Measurements from ENCODE around the gene TCF25. TPM values are rescaled to one million over a fixed set of nuclear protein-coding genes. Genes with fewer than 3 reads are reported as not detected.

The TCF25 gene
- total RNA-seq, 1 donor from 2014 or later, result 210 TPM

DNA sequence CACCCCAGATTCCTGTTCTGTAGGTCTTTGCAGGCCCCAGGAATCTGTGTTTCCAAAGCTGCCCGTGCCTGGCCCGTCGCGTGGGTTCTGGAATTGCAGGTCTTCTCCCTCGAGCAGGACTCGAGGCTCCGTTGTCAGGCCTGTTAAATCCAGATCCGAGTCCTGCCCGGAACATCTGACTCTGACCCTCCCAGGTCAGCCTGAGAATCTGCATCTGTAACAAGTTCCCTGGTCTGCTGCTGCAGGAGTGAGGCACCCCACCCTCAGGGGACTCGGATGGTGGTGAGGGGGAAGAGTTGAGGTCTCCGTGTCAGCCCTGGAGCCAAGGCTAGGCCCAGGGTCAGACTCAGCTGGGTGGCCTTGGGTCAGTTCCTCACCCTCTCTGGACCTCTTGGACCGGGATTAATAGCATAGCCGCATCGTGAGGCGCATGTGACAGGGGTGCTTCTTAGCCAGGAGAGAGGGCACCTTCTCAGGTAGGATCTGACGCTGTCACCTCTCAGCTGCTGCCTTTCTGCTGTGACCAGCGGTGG is 36.3 kb upstream of the TCF25 start:
- H3K27me3 Mint-ChIP-seq (ENCODE audit: unreplicated experiment), result peaks cover 6% of the 10 kb centered on the region
- DNase-seq (ENCODE audit: low spot score), result no peak
- H3K4me1 Mint-ChIP-seq (ENCODE audit: unreplicated experiment), result peaks cover 3% of the 10 kb centered on the region
- TF ChIP-seq, protein P1, sequence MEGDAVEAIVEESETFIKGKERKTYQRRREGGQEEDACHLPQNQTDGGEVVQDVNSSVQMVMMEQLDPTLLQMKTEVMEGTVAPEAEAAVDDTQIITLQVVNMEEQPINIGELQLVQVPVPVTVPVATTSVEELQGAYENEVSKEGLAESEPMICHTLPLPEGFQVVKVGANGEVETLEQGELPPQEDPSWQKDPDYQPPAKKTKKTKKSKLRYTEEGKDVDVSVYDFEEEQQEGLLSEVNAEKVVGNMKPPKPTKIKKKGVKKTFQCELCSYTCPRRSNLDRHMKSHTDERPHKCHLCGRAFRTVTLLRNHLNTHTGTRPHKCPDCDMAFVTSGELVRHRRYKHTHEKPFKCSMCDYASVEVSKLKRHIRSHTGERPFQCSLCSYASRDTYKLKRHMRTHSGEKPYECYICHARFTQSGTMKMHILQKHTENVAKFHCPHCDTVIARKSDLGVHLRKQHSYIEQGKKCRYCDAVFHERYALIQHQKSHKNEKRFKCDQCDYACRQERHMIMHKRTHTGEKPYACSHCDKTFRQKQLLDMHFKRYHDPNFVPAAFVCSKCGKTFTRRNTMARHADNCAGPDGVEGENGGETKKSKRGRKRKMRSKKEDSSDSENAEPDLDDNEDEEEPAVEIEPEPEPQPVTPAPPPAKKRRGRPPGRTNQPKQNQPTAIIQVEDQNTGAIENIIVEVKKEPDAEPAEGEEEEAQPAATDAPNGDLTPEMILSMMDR (IDR thresholded peaks at IDR 0.05; ENCODE audit: unreplicated experiment), result no peak
- H3K27ac Mint-ChIP-seq (ENCODE audit: unreplicated experiment), result no peak overlapping the region
- H3K4me3 Mint-ChIP-seq (ENCODE audit: unreplicated experiment), result no peak overlapping the region
- H3K36me3 Mint-ChIP-seq (ENCODE audit: low read depth, unreplicated experiment), result peaks cover 10% of the 10 kb centered on the region
- no peaks in the 10 kb centered on the region for H3K9me3 Mint-ChIP-seq (ENCODE audit: unreplicated experiment)

DNA sequence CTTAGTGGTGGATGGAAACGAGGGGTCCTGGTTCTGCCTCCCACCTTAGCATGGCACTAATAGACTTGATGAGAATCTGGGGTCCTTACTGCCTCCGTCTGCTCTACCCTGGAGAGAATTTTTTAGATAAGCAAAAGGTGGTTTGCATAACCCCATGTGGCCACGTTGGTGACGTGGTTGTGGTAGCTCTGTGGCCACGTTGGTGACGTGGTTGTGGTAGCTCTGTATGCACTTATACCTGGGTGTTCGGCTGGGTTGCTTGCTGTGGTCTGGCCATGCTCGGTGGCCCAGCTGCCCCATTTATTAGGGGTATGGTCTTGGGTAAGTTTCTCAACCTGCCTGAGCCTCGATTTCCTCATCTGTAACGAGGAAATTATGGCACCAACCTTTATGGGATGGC is 32.1 kb upstream of the TCF25 start:
- H3K36me3 Mint-ChIP-seq (ENCODE audit: low read depth, unreplicated experiment), result no peaks in the 10 kb centered on the region

DNA sequence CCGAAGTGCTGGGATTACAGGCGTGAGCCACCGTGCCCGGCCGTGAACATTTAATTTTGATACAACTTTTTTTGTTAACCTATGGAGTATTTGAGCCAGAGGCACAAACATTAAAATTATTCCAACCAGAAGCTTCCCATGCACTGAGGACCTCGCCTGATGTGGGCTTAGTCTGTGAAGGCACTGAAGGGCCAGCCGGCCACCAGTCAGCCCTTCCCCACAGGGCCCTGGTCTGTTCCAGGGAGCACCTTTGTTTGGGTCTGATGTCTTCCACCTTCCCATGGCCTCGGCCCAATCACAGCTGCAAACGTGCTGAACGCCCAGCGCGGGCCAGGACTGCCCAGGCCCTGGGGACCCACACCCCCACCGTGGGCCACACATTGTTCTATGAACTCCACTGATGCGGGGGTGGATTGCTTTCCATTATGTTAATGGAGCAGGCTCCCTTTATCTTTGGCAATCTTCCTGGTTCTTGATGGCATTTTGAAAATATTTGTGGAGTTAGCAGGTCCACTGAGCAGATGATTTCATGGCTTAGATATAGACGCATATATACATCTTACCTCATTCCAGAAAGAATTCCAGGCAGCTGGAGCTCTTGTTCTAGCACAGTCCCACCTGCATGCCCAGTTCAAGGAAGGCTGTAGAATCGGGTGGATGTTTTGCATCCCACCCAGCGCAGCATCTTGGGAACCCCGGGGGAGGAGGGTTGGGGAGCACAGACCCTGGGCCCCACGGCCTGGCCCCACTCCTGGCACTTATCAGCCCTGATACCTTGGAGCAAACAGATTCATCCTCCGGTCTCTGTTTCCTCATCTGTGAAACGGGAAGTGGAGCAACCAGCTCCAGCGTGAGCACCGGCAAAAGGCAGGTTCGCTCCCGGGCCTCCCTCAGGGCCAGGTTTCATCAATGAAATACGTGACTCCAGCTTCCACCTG is 30.7 kb upstream of the TCF25 start:
- TF ChIP-seq, protein P1 (IDR thresholded peaks at IDR 0.05; ENCODE audit: unreplicated experiment), result no peak
- Mint-ChIP-seq H3K27me3 (ENCODE audit: unreplicated experiment) (peaks cover 3% of the 10 kb centered on the region), H3K36me3 (ENCODE audit: low read depth, unreplicated experiment) (no peaks in the 10 kb centered on the region), H3K4me1 (ENCODE audit: unreplicated experiment) (peaks cover 3% of the 10 kb centered on the region), H3K9me3 (ENCODE audit: unreplicated experiment) (no peaks in the 10 kb centered on the region), H3K27ac (ENCODE audit: unreplicated experiment) (no peak overlapping the region), H3K4me3 (ENCODE audit: unreplicated experiment) (no peak overlapping the region)
- DNase-seq (ENCODE audit: low spot score), result no peak

More for the DNA sequence above, 32.1 kb upstream of the TCF25 start:
- Mint-ChIP-seq H3K27me3 (ENCODE audit: unreplicated experiment) (peaks cover 3% of the 10 kb centered on the region), H3K4me3 (ENCODE audit: unreplicated experiment) (no peak overlapping the region), H3K9me3 (ENCODE audit: unreplicated experiment) (no peaks in the 10 kb centered on the region), H3K4me1 (ENCODE audit: unreplicated experiment) (peaks cover 3% of the 10 kb centered on the region), H3K27ac (ENCODE audit: unreplicated experiment) (no peak overlapping the region)
- no peak for DNase-seq (ENCODE audit: low spot score)
- TF ChIP-seq, protein P1 (IDR thresholded peaks at IDR 0.05; ENCODE audit: unreplicated experiment), result no peak

DNA sequence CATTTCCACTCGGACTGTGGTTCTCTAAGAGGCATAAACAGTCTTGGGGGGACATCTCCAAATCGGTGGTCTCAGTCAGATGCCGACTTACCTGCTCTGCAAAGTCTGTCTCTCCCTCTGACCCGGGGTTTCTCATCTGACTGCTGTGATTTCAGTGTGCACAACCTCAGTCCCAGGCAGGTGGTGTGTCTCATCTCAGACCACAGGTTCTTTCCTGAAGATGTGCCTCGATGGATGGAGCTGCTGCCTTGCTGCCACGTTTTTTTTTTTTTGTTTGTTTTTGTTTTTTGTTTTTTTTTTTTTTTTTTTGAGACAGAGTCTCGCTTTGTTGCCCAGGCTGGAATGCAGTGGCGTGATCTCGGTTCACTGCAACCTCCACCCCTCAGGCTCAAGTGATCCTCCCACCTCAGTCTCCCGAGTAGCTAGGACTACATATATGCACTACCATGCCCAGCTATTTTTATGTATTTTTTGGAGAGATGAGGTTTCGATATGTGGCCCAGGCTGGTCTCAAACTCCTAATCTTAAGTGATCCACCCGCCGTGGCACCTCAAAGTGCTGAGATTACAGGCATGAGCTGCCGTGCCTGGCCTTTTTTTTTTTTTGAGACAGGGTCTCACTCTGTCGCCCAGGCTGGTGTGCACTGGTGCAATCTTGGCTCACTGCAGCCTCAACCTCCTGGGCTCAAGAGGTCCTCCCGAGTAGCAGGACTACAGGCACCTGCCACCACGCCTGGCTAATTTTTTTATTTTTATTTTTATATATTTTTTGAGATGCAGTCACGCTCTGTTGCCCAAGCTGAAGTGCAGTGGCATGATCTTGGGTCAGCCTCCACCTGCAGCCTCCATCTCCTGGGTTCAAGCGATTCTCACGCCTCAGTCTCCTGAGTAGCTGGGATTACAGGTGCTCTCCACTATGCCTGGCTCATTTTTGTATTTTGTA is 29.7 kb upstream of the TCF25 start:
- Mint-ChIP-seq H3K36me3 (ENCODE audit: low read depth, unreplicated experiment) (no peaks in the 10 kb centered on the region), H3K27ac (ENCODE audit: unreplicated experiment) (no peak overlapping the region), H3K27me3 (ENCODE audit: unreplicated experiment) (peaks cover 3% of the 10 kb centered on the region), H3K4me1 (ENCODE audit: unreplicated experiment) (peaks cover 3% of the 10 kb centered on the region), H3K9me3 (ENCODE audit: unreplicated experiment) (no peaks in the 10 kb centered on the region), H3K4me3 (ENCODE audit: unreplicated experiment) (no peak overlapping the region)
- no peak for DNase-seq (ENCODE audit: low spot score)
- TF ChIP-seq, protein P1 (IDR thresholded peaks at IDR 0.05; ENCODE audit: unreplicated experiment), result no peak
